Activated CD4-positive, alpha-beta T cell treated with anti-CD3 and anti-CD28 coated beads, Interleukin-2, amount 50 U/mL, for 1 hour (primary cell): Measurements from ENCODE around the gene TPX2.
"Not testable (repeated sequence)": the region's sequence is repeated elsewhere in the genome, so short reads cannot be mapped to it uniquely, and the experiment has no call there.

Source experiments
- DNase-seq: peaks from one replicate; pipeline ENCODE4 v3.0.0-alpha.2; 2020

Gene TPX2

DNA sequence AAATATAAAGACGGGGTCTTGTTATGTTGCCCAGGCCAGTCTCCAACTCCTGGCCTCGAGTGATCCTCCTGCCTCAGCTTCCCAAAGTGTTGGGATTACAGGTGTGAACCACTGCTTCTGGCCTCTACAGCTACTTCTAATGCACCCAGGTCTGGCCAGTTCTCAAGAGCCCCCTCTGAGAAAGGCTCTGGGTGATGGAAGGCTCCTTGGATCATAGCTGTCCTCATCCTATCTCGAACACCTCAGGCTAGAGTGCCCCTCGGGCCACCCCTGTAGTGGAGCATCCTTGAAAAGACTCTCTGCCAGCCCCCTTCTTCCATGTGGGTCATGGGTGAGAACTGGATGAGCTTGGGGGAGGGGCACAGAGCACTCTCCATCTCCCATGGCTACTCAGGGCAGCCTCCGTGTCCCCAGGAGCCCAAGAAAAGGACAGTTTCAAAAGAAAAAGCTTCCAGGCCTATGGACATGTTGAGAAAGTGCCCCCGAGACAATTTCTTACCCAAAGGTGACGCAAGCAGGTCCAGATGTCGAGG lies 79.4 kb downstream of the TPX2 start:
- no peak for DNase-seq

DNA sequence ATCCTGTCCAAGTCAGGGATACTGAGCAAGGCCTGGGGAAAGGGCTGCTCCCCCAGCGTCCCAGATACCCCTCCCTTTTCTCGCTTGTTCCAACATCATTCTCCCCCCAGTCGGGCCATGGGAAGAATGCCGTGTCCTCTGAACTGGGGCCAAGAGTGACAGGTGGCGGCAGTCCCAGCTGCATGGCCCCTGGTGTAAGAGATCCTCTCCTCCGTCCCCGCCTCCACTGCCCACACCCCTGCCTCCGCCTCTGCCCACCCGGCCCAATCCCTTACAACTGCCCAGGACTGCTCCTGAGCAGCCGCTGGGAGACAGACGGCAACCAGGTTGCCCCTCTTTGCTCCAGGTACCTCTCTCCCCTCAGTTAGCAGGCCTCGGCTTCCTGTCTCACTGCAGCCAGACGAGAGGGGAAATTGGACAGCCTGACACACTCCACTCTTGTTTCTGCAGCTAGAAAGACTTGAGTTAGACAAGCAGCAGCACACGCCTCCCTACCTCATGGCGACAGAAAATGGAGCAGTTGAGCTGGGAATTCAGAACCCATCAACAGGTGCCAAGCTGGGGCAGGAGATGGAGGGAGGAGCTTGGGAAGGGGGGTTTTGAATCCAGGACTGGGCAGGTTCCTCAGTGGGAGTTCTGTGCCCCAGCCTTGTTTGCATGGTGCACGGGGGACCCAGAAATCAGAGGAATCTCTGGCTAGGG lies 80.1 kb downstream of the TPX2 start, which contains the start of gene MYLK2:
MYLK2 (plus strand) TSS at position 274 of the 702 bp plus-strand sequence; CDS start at position 499, 225 bp downstream.
- DNase-seq = no peak

DNA sequence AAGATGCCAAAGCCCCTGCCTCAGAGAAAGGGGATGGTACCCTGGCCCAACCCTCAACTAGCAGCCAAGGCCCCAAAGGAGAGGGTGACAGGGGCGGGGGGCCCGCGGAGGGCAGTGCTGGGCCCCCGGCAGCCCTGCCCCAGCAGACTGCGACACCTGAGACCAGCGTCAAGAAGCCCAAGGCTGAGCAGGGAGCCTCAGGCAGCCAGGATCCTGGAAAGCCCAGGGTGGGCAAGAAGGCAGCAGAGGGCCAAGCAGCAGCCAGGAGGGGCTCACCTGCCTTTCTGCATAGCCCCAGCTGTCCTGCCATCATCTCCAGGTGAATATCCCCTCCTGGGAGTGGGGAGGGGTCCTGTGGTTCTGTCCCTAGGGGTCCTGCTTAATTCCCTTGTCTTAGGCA lies 81.1 kb downstream of the TPX2 start:
- DNase-seq = no peak

DNA sequence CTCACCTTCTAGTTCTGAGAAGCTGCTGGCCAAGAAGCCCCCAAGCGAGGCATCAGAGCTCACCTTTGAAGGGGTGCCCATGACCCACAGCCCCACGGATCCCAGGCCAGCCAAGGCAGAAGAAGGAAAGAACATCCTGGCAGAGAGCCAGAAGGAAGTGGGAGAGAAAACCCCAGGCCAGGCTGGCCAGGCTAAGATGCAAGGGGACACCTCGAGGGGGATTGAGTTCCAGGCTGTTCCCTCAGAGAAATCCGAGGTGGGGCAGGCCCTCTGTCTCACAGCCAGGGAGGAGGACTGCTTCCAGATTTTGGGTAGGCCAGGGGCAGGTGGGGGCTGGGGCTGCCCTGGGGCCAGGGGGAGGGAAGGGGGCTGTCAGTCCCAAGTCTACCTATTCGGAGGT lies 82.3 kb downstream of the TPX2 start:
- no peak for DNase-seq

DNA sequence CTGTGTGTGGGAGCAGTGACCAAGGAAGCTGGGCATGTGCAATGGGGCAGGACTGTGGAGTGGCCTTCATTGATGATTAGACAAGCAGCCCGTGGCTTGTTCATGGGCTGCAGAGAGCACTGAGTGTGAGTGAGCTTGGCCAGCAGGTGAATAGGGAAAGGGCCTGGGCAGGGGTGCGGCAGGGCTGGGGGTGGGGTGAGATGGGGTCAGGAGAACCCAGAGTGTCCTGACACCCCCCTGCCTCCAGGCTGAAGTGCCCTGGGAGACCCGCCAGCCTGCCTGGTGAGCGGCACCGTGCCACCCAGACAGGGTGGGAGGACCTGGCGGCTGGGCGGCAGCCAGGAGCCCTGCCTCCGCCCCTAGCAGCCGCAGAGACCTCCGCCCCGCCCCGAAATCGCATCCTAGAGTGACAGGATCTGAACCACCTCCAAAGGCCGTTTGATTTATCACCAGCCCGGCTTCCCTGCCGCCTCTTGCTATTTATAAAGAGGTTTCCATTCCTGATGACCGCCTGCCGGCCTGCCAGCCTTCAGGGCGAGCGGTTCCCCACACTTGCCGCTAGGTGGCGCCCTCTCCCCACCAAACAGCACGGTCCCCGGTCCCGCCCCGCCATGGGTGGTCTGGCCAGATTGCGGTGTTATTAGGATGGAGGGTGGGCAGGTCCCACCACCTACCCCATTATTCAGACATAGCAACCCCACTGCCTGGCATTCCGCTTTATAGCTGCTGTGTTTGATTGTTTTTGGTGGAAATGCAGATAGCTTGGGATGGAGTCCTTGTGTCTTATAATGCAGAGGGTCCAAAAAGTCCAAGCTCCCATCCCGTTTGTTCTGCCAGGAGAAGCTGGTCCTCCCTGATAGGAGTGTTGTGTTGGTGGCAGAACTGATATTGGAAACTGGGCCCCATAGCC lies 83.6 kb downstream of the TPX2 start:
- DNase-seq = peak; percentile 74

DNA sequence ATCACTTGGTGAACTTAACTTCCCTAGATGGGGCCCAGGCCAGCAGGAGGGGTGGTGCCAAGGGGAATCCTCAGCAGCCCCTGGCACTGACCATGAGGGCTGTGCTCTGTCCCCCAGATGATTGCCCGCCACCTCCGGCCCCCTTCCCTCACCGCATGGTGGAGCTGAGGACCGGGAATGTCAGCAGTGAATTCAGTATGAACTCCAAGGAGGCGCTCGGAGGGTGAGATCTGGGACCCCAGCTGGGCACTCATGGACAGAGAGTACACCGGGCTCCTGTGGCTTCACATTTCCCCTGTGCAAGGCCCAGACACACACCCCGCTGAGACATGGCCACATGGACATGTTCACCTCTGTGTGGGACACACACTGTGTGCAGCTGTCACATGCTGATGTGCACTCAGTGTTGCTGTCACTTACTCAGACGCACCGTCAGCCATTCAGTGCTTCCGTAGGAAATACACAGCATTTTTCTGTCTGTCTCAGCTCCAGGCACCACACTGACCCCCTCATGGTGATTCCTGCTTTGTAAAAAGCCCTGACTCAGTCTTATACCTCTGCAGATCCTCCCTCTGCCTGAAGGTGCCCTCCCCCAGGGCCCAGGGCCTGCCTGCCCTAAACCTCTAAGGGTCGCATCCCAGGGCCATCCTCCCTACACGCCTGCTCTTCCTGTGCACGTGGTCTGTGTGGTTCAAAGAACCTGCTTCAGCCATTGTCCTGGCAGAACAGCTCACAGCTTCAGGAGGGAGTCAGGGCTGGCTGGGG lies 84.5 kb downstream of the TPX2 start:
- no peak for DNase-seq

DNA sequence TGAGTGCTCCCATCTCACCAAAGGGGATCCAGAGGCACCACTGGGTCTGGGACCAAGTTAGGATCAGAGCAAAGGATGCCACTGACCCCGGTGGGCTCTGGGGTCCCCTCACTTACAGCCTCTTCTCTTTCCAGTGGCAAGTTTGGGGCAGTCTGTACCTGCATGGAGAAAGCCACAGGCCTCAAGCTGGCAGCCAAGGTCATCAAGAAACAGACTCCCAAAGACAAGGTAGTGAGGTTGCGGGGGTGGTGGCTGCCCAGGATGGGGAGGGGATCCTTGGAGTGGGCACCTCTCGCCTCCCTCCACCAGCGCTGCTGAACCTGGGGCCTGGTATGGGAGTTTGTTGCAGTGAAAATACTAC lies 85.0 kb downstream of the TPX2 start:
- DNase-seq = no peak

DNA sequence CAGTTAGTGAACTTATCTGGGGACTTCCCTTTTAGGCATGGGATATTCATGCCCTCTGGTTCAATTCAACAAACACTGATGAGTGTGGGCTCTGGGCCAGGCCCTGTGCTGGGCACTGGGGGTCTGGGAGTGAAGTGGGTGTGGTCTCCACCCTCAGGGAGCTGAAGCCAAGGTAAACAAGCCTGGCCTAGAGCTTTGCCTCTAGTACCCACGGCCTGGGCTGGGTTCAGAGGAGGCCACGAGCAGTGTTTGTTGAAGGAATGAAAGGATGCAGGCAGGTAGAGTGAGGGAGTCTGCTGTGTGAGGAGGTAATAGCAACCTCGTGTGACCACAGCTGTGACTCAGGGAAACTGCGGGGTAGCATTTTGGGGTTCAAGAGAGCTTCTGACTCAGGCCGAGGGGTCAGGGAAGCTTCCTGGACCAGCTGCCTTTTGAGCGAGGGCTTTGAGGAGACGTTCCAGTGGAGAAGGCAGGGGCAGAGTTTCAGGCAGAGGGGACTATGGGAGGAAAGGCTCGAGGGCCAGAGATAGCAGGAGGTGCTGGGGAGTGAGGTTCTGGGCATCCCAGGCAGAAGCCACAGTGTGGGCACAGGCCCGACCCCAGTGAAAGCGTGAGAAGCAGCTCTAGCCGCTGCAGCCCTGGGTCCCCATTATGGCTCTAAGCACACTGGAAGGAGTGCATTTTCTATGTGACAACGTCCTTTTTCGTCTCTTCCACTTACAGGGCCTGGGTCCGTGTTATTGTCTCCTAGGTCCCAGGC lies 85.6 kb downstream of the TPX2 start:
- DNase-seq = no peak

DNA sequence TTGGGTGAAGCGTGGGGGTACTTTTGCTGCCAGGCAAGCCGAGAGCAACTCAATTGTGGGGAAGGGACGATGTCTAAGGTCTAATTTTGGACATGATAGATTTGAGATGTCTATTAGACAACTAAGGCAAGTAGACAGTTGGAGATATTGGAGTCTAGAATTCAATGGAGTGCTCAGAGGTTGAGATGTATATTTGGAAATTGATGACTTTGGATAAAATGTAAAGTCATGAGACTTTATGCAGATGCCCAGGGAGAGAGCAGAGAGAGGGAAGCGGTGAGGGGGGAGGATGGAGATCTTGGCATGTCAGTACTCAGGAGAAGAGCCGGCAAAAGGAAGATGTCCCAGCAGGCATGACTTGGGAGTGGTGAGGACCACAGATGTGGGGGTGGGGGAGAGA lies 87.0 kb downstream of the TPX2 start:
- DNase-seq = no peak

DNA sequence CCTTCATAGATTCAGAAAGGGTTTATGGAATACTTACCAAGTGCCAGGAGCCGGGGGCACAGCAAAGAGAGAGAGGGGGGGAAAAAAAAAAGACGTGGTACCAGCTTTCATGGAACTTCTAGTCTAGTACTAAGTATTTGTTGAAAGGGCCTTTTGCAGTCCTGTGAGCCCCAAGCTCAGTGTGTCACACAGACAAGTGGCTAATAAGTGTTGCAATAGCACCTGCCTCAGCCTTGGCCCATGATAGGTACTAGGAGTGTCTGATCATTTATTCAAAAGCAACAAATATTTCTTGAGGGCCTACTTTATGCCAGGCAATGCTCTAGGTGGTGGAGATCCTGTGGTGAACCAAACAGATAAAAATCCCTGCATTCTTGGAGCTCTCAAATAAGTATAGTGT lies 88.0 kb downstream of the TPX2 start:
- DNase-seq = no peak

DNA sequence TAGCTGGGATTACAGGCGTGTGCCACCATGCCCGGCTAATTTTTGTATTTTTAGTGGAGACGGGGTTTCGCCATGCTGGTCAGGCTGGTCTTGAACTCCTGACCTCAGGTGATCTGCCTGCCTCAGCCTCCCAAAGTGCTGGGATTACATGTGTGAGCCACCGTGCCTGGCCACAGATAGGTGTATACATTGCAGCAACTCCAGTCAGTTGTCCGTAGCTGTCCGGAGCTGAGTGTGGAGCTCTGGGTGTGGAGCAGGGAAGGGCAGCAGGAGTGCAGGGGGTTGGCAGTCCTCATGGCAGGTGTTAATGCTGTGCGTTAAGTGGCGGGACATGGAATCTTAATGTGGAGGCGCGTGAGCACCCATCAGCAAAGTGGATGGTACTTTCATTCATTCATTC lies 88.9 kb downstream of the TPX2 start:
- not testable (repeated sequence) for DNase-seq

DNA sequence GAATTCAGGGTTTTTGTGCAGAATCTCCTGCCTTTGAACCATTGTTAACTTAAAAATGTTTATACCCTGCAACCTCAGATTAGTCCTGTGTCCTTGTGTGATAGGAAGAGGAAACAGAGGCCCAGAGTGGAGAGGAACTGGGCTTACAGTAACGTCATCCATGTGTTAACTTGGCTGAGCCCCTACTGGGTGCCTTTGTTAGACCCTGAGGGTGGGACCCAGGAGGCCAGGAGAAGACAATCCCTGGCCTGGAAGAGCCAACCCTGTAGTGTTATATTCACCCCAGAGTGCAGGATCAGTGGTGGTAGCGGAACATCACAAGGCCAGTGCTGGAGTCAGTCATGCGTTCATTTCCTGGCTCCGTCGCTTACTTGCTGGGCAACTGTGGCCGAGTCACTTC lies 90.6 kb downstream of the TPX2 start:
- DNase-seq = no peak

DNA sequence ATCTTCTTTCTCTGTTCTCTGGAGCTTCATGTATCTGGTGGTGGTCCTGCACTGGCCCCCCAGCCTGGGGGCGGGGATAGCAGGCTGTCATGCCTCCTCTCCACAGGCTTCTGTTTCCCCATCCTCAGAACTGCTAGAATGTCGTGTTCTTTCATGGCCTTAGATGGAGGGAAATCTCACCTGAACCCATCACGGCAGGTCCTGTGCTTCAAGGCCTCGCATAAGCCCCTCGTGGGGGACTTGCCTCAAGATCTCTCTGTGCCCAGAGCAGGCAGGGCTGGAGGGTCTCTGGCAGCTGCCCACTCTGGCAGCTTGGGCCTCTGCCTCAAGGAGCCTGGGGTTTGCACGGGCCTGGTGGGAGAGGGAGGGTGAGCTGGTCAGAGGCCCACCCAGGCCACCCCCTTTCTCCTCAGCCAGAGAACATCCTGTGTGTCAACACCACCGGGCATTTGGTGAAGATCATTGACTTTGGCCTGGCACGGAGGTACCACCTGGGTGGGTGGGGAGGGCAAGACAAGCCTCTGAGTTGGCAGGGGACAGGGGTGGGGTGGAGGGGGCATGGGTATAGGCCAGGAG lies 91.4 kb downstream of the TPX2 start:
- no peak for DNase-seq

DNA sequence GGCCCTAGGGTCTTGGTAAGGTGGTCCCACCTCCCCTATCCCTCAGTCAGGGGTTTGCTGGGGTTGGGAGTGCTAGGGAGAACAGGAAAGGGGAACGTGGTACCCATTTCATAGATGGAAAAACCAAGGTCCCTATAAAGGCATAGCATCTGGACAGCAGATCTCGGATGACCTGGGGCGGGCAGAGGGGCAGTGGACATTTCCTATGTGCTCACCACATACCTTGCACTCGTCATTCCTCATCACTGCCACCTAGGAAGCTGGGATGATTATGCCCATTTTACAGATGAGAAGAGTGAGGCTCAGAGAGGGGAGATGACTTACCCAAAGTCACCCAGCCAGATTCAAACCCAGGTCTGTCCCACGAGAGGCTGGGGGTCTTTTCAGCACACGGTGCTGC lies 92.1 kb downstream of the TPX2 start:
- DNase-seq = no peak

DNA sequence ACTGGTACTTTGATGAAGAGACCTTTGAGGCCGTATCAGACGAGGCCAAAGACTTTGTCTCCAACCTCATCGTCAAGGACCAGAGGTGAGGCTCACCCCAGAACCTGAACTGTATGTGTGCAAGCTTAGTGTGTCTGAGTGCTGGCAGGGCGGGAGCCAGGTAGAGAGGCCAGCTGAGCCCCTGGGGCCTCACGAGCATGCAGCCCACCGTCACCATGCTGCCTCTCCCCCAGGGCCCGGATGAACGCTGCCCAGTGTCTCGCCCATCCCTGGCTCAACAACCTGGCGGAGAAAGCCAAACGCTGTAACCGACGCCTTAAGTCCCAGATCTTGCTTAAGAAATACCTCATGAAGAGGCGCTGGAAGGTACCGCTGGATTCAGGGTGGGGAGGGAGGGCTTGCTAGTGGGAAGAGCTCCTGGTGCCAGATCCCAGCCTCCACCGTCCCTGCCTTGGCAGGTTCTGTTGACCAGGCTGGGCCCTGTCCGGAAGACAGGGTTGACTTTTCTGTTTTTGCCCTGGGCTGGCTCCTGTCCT lies 92.7 kb downstream of the TPX2 start:
- no peak for DNase-seq

DNA sequence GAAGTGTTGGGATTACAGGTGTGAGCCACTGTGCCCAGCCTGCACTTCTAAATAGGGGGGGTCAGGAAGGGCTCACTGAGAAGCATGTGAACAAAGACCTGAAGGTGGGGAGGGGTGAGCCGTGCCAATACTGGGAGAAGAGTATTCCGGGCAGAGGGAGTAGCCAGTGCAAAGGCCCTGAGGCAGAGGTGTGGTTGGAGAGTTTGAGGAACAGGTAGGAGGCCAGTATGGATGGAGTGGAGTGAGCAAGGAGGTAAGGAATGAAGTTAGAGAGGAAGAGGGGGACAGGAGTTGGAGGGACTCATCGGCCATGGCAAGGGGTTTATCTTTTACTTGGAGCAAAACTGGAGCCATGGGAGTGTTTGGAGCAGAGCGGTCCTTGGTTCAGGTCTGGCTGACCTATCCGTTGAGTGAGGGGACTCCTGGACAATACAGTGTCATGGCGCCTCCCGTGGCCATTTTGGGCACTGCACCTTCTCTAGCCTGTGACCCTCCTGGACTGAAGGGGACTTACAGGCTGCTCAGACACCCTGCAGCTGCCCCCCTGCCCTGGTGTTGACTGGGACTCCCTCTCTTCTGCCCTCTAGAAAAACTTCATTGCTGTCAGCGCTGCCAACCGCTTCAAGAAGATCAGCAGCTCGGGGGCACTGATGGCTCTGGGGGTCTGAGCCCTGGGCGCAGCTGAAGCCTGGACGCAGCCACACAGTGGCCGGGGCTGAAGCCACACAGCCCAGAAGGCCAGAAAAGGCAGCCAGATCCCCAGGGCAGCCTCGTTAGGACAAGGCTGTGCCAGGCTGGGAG lies 94.2 kb downstream of the TPX2 start:
- DNase-seq = peak; percentile 56

DNA sequence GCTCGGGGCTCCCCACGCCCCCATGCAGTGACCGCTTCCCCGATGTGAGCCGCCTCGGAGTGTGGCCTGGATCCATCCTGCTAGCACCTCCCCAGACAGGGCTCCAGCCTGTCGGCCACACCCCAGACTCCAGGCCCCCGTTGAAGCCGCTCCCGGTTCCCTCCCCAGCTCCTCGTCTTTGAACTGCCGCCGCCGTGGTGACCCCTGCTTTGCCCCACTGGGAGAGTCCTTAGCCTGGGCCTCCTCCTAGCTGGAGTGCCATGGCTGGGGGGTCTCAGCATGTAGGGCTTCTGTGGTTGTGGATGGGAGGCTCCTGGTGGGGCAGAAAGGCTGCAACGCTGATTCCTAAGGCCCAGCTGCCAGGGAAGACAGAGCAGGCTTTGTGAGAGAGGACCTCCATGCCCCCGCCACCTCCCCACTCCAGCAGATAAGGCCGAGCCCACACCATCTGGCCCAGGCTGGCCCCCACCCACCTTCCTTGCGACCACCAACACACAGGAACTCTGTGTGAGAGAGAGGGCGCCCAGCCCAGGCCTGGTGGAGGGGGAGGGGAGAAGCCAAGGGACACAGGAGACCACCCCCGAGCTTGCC lies 94.9 kb downstream of the TPX2 start:
- DNase-seq = no peak

DNA sequence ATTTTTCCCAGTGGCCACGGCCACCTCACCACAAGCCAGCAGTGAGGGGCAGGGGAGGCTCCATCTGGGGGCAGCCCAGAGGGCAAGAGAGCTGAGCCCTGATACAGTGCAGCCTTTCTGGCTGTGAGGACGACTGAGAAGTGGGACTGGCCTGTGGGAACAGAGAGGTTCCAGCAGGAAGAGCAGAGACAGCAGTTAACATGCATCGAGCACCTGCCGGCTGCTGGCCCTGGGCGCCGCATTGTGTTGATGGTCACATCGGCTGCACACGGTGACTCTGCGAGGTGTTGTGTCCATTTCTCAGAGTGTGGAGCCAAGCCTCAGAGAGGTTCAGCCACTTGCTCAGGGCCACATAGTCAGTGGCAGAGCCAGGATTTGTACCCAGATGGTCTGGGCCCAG lies 96.5 kb downstream of the TPX2 start:
- no peak for DNase-seq

DNA sequence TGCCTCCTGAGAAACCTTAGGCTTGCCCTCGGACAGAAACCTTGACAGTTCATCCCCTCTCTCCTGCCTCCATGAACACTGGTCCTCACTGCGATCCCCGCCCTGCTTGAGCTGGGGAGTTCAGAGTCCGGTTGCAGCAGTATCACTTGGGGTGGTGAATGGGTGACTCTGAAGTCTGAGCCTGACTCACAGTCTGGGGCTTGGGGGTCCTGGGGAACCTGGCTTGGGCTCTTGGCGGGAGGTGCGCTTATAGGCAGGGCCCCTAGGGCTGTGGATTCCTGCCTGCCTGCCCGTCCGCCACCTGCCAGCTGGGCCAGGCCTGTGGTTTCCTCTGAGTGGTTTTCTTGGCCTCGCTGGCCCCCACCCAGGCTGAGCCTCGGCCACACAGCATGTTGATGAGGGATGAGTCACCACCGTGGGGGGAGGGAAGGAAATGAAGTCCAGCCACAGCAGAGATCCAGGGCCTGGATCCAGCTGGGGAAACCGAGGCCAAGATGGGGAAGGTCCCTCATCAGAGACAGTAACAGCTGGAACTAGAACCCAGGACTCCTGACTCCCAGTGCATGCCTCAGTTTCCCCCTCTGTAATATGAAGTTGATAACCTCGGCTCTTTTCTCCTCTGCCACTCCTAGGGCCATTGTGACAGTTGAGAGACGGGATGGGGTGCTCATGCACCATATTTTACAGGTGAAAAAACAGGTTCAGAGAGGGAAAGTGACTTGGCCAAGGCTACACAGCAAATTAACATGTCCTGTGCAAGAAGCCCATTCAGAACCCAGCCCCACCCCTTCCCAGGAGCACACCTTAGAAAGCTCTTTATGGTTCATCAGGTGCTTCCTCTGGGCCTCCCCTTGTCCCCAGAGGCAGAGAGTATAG lies 97.1 kb downstream of the TPX2 start:
- no peak for DNase-seq
